ENCODE measurements around the gene GLB1L.

DNA sequence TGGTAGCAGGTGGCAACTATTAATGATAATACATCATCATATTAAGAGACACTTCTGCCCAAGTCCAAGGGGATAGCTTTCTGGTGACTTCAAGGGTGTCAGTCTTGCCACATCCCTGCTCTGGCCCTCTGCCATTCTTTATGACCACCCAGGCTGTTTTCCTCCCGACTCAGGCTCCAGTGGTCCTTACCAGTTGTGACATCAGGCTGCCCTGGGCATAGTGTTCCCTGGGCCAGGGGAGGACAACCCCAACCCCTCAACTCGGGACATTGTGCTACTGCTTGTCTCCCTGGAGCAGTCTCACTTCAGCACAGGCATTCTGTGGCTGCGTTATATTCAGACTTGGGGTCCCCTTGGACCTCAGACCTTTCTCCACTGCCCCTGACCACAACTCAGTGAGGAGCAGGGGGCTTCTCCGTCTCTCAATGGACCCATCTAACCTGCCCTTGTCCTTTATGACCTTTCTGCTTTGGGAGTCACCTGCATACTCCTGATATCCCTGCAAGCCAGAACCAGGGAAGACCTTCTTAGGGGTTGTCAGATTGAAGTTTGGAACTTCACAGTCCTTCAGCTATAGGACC is 46.8 kb upstream of the GLB1L start:
- TF ChIP-seq ZFX (IDR thresholded peaks at IDR 0.05): no peak
- TF ChIP-seq, protein P1, sequence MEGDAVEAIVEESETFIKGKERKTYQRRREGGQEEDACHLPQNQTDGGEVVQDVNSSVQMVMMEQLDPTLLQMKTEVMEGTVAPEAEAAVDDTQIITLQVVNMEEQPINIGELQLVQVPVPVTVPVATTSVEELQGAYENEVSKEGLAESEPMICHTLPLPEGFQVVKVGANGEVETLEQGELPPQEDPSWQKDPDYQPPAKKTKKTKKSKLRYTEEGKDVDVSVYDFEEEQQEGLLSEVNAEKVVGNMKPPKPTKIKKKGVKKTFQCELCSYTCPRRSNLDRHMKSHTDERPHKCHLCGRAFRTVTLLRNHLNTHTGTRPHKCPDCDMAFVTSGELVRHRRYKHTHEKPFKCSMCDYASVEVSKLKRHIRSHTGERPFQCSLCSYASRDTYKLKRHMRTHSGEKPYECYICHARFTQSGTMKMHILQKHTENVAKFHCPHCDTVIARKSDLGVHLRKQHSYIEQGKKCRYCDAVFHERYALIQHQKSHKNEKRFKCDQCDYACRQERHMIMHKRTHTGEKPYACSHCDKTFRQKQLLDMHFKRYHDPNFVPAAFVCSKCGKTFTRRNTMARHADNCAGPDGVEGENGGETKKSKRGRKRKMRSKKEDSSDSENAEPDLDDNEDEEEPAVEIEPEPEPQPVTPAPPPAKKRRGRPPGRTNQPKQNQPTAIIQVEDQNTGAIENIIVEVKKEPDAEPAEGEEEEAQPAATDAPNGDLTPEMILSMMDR (conservative IDR thresholded peaks at IDR 0.05): no peak
